ENCODE results near the gene ZFP14.
"Not testable (repeated sequence)": the region's sequence is repeated elsewhere in the genome, so short reads cannot be mapped to it uniquely, and the experiment has no call there.

Gene ZFP14

DNA sequence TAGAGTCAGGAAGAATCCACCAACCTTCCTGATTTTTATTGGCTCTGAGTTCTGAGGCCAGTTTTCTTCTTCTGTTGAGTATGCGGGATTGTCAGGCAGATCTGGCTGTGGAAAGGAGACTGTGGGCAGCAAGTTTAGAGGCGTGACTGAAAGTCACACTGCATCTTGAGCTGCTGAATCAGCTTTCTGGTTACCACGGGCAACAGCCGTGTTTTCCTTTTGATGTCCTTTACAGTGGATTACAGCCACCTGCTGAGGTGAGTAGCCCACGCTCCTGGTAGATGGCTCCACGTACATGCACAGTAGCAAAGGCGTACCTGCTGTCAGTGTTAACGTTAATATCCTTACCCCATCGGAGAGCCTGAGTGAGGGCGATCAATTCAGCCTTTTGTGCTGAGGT, 52.4 kb downstream of the ZFP14 start:
- Histone ChIP-seq H3K4me1 (ENCODE audit: control insufficient read depth, low read length) (peaks cover 12% of the 10 kb centered on the region), H3K79me2 (ENCODE audit: control insufficient read depth, low read length) (peaks cover 40% of the 10 kb centered on the region), H3K36me3 (ENCODE audit: control insufficient read depth, low read length) (peaks cover 62% of the 10 kb centered on the region)
- H3K4me3 ChIP-seq (ENCODE audit: low read length); H3K27ac ChIP-seq (ENCODE audit: low read depth, low read length); H3F3A ChIP-seq (ENCODE audit: control insufficient read depth, insufficient read depth); H3K9me3 ChIP-seq (ENCODE audit: control insufficient read depth, insufficient read depth, low read length); H3K27me3 ChIP-seq (ENCODE audit: control insufficient read depth, low read length); H3K9me2 ChIP-seq (replicated peaks; ENCODE audit: control insufficient read depth, low read length); H4K20me1 ChIP-seq (ENCODE audit: control insufficient read depth, insufficient read depth, low read depth, low read length); H3K4me2 ChIP-seq (ENCODE audit: low read length): not testable (repeated sequence)

GRCh38 chr19:36315164-36315563, 63.8 kb downstream of the ZFP14 start:
- not testable (repeated sequence) for H3K27me3 ChIP-seq (ENCODE audit: control insufficient read depth, low read length); H3K9me2 ChIP-seq (replicated peaks; ENCODE audit: control insufficient read depth, low read length); H3K9me3 ChIP-seq (ENCODE audit: control insufficient read depth, insufficient read depth, low read length); H3K36me3 ChIP-seq (ENCODE audit: control insufficient read depth, low read length); H3K4me1 ChIP-seq (ENCODE audit: control insufficient read depth, low read length); H3K27ac ChIP-seq (ENCODE audit: low read depth, low read length); H3K79me2 ChIP-seq (ENCODE audit: control insufficient read depth, low read length); H4K20me1 ChIP-seq (ENCODE audit: control insufficient read depth, insufficient read depth, low read depth, low read length); H3F3A ChIP-seq (ENCODE audit: control insufficient read depth, insufficient read depth); H3K4me3 ChIP-seq (ENCODE audit: low read length); H3K4me2 ChIP-seq (ENCODE audit: low read length)

- H3K9me3 ChIP-seq (ENCODE audit: control insufficient read depth, insufficient read depth, low read length); H3K36me3 ChIP-seq (ENCODE audit: control insufficient read depth, low read length); H3K4me2 ChIP-seq (ENCODE audit: low read length); H3K9me2 ChIP-seq (replicated peaks; ENCODE audit: control insufficient read depth, low read length); H3K4me3 ChIP-seq (ENCODE audit: low read length); H4K20me1 ChIP-seq (ENCODE audit: control insufficient read depth, insufficient read depth, low read depth, low read length); H3F3A ChIP-seq (ENCODE audit: control insufficient read depth, insufficient read depth); H3K4me1 ChIP-seq (ENCODE audit: control insufficient read depth, low read length); H3K27ac ChIP-seq (ENCODE audit: low read depth, low read length); H3K79me2 ChIP-seq (ENCODE audit: control insufficient read depth, low read length); H3K27me3 ChIP-seq (ENCODE audit: control insufficient read depth, low read length): not testable (repeated sequence)
These were observed 64.9 kb downstream of the ZFP14 start for GRCh38 chr19:36314053-36314452.

- H3K27ac ChIP-seq (ENCODE audit: low read depth, low read length); H3F3A ChIP-seq (ENCODE audit: control insufficient read depth, insufficient read depth); H4K20me1 ChIP-seq (ENCODE audit: control insufficient read depth, insufficient read depth, low read depth, low read length); H3K9me2 ChIP-seq (replicated peaks; ENCODE audit: control insufficient read depth, low read length); H3K4me2 ChIP-seq (ENCODE audit: low read length); H3K4me1 ChIP-seq (ENCODE audit: control insufficient read depth, low read length); H3K36me3 ChIP-seq (ENCODE audit: control insufficient read depth, low read length); H3K27me3 ChIP-seq (ENCODE audit: control insufficient read depth, low read length); H3K79me2 ChIP-seq (ENCODE audit: control insufficient read depth, low read length); H3K4me3 ChIP-seq (ENCODE audit: low read length); H3K9me3 ChIP-seq (ENCODE audit: control insufficient read depth, insufficient read depth, low read length): not testable (repeated sequence)
These were observed 67.8 kb downstream of the ZFP14 start for GRCh38 chr19:36311098-36311760.

GRCh38 chr19:36310416-36310990, 68.5 kb downstream of the ZFP14 start:
- not testable (repeated sequence) for H3K4me3 ChIP-seq (ENCODE audit: low read length); H3K27ac ChIP-seq (ENCODE audit: low read depth, low read length); H3K27me3 ChIP-seq (ENCODE audit: control insufficient read depth, low read length)

DNA sequence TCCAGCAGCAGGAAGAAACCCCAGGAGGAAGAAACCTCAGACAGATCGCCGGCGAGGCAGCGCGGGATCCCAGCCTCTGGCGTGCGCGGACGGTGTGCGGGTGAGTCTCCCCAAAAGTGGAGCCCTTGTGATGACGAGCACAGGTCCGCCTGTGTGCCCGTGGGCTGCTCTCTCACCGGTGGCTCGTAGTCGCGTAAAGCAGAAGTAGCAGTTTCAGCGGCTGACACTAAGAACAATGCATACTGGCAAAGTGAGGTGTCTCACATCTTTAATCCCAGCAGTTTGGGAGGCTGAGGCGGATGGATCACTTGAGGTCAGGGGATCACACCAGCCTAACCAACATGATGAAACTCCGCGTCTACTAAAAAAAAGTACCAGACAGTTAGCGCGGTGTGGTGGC, 69.2 kb downstream of the ZFP14 start:
- H3K27ac ChIP-seq (ENCODE audit: low read depth, low read length); H3K27me3 ChIP-seq (ENCODE audit: control insufficient read depth, low read length); H3K36me3 ChIP-seq (ENCODE audit: control insufficient read depth, low read length); H3K9me3 ChIP-seq (ENCODE audit: control insufficient read depth, insufficient read depth, low read length); H3F3A ChIP-seq (ENCODE audit: control insufficient read depth, insufficient read depth); H3K4me3 ChIP-seq (ENCODE audit: low read length); H3K79me2 ChIP-seq (ENCODE audit: control insufficient read depth, low read length); H3K4me2 ChIP-seq (ENCODE audit: low read length); H4K20me1 ChIP-seq (ENCODE audit: control insufficient read depth, insufficient read depth, low read depth, low read length); H3K4me1 ChIP-seq (ENCODE audit: control insufficient read depth, low read length); H3K9me2 ChIP-seq (replicated peaks; ENCODE audit: control insufficient read depth, low read length): not testable (repeated sequence)

More at GRCh38 chr19:36310416-36310990, 68.5 kb downstream of the ZFP14 start:
- H4K20me1 ChIP-seq (ENCODE audit: control insufficient read depth, insufficient read depth, low read depth, low read length); H3K9me3 ChIP-seq (ENCODE audit: control insufficient read depth, insufficient read depth, low read length); H3F3A ChIP-seq (ENCODE audit: control insufficient read depth, insufficient read depth); H3K9me2 ChIP-seq (replicated peaks; ENCODE audit: control insufficient read depth, low read length); H3K79me2 ChIP-seq (ENCODE audit: control insufficient read depth, low read length); H3K4me1 ChIP-seq (ENCODE audit: control insufficient read depth, low read length); H3K36me3 ChIP-seq (ENCODE audit: control insufficient read depth, low read length); H3K4me2 ChIP-seq (ENCODE audit: low read length): not testable (repeated sequence)

- H3K36me3 ChIP-seq (ENCODE audit: control insufficient read depth, low read length); H3K4me2 ChIP-seq (ENCODE audit: low read length); H3K4me3 ChIP-seq (ENCODE audit: low read length); H3F3A ChIP-seq (ENCODE audit: control insufficient read depth, insufficient read depth); H3K9me3 ChIP-seq (ENCODE audit: control insufficient read depth, insufficient read depth, low read length); H3K27ac ChIP-seq (ENCODE audit: low read depth, low read length); H3K9me2 ChIP-seq (replicated peaks; ENCODE audit: control insufficient read depth, low read length); H3K79me2 ChIP-seq (ENCODE audit: control insufficient read depth, low read length); H4K20me1 ChIP-seq (ENCODE audit: control insufficient read depth, insufficient read depth, low read depth, low read length); H3K4me1 ChIP-seq (ENCODE audit: control insufficient read depth, low read length); H3K27me3 ChIP-seq (ENCODE audit: control insufficient read depth, low read length): not testable (repeated sequence)
These were observed 69.7 kb downstream of the ZFP14 start for GRCh38 chr19:36309309-36309708.

- not testable (repeated sequence) for H3K4me2 ChIP-seq (ENCODE audit: low read length); H3K27me3 ChIP-seq (ENCODE audit: control insufficient read depth, low read length); H3K27ac ChIP-seq (ENCODE audit: low read depth, low read length); H3K36me3 ChIP-seq (ENCODE audit: control insufficient read depth, low read length); H4K20me1 ChIP-seq (ENCODE audit: control insufficient read depth, insufficient read depth, low read depth, low read length); H3K79me2 ChIP-seq (ENCODE audit: control insufficient read depth, low read length); H3K4me3 ChIP-seq (ENCODE audit: low read length); H3K9me3 ChIP-seq (ENCODE audit: control insufficient read depth, insufficient read depth, low read length); H3K9me2 ChIP-seq (replicated peaks; ENCODE audit: control insufficient read depth, low read length); H3K4me1 ChIP-seq (ENCODE audit: control insufficient read depth, low read length); H3F3A ChIP-seq (ENCODE audit: control insufficient read depth, insufficient read depth)
These were observed 86.7 kb downstream of the ZFP14 start for GRCh38 chr19:36292317-36292716.

Data from DOHH2 (cell line).